A673 (cell line): ENCODE results near the gene BORCS8. TPM values are rescaled to one million over a fixed set of nuclear protein-coding genes. Genes with fewer than 3 reads are reported as not detected.

Experiments used
- BruUV-seq: library from RNA; stranded (reverse); fragments of 400-500 nt; replicated peaks from 2 replicates; lab custom pipeline; 2021; lab: Mats Ljungman, UMichigan
- CTCF ChIA-PET: fragments of 300-600 bp; sonication (Branson Sonifier 250); formaldehyde crosslinking; loops from one replicate; lab custom pipeline; 2022; ENCODE audit warnings: antibody characterized with exemption; lab: Charles Lee
- POLR2A ChIA-PET: fragments of 300-600 bp; sonication (Branson Sonifier 250); formaldehyde crosslinking; loops from one replicate; lab custom pipeline; 2022; ENCODE audit warnings: antibody characterized with exemption; ENCODE audit not compliant: low non-redundant PET; lab: Charles Lee
- DNase-seq: peaks from one replicate; pipeline ENCODE4 v3.0.0-alpha.2; 2015; ENCODE audit warnings: low spot score
- H3K27ac ChIP-seq: fragments of 200-600 bp; sonication (generic); 2 replicates; pipeline ENCODE4 v1.5.1; 2016; ENCODE audit warnings: mixed run types, low read depth, mild to moderate bottlenecking, mixed read lengths, antibody characterized with exemption, low read length; ENCODE audit not compliant: poor library complexity, severe bottlenecking
- H3K27me3 ChIP-seq: fragments of 200-600 bp; sonication (generic); replicated peaks from 2 replicates; pipeline ENCODE4 v1.6.1; 2017; ENCODE audit warnings: mixed run types, low read depth, mild to moderate bottlenecking, mixed read lengths, antibody characterized with exemption, low read length; ENCODE audit not compliant: insufficient read depth, poor library complexity
- H3K36me3 ChIP-seq: fragments of 200-600 bp; sonication (generic); 2 replicates; pipeline ENCODE4 v1.6.1; 2016; ENCODE audit warnings: mixed run types, mild to moderate bottlenecking, mixed read lengths, antibody characterized with exemption, low read length; ENCODE audit not compliant: insufficient read depth, poor library complexity, severe bottlenecking
- H3K4me1 ChIP-seq: fragments of 200-600 bp; sonication (generic); 2 replicates; pipeline ENCODE4 v1.6.1; 2017; ENCODE audit warnings: mixed run types, mild to moderate bottlenecking, mixed read lengths, antibody characterized with exemption, low read length; ENCODE audit not compliant: insufficient read depth, poor library complexity, severe bottlenecking
- H3K4me3 ChIP-seq: fragments of 200-600 bp; sonication (generic); 2 replicates; pipeline ENCODE4 v1.5.1; 2016; ENCODE audit warnings: low read depth, mixed run types, mild to moderate bottlenecking, mixed read lengths, low read length; ENCODE audit not compliant: poor library complexity, severe bottlenecking
- H3K9me3 ChIP-seq: fragments of 200-600 bp; sonication (generic); 2 replicates; pipeline ENCODE4 v1.6.1; 2016; ENCODE audit warnings: mixed run types, low read depth, mild to moderate bottlenecking, mixed read lengths, antibody characterized with exemption, low read length; ENCODE audit not compliant: poor library complexity, severe bottlenecking
- CTCF ChIP-seq: fragments of 300-800, 200-600 bp; sonication (generic); conservative IDR thresholded peaks from 2 replicates; pipeline ENCODE4 v1.5.1; 2017; ENCODE audit warnings: low read depth, mild to moderate bottlenecking, antibody characterized with exemption, low read length, moderate library complexity, mixed read lengths
- EZH2 ChIP-seq: fragments of 200-600 bp; sonication (generic); IDR thresholded peaks from 2 replicates; pipeline ENCODE4 v1.6.1; 2017; ENCODE audit warnings: borderline replicate concordance, low read depth, mild to moderate bottlenecking, mixed read lengths, antibody characterized with exemption, low read length; ENCODE audit not compliant: poor library complexity, severe bottlenecking
- intact Hi-C: fragments of 100-400 bp; cut with micrococcal nuclease; formaldehyde crosslinking; loops from one replicate; pipeline ENCODE4 v1.10.0; 2022; ENCODE audit not compliant: unreplicated experiment
- total RNA-seq: library from RNA; stranded (reverse); gene quantifications from 2 replicates; pipeline ENCODE4 v1.2.3, GENCODE V29; 2021

The BORCS8 gene
- total RNA-seq, 1 experiment from 2014 or later = 29.9 TPM

GRCh38 chr19:19205416-19206410, 13.8 kb upstream of the BORCS8 start:
- DNase-seq = no peak
- H3K27ac ChIP-seq = no peak overlapping the region
- H3K36me3 ChIP-seq = peaks cover 8% of the 10 kb centered on the region
- no peak overlapping the region for H3K4me3 ChIP-seq
- H3K27me3 ChIP-seq = no peaks in the 10 kb centered on the region
- CTCF ChIA-PET = interaction anchor here (0.6 kb wide), 2 partner anchors 278 to 341 kb away, joined by 3 to 5 read pairs; no protein-coding TSS in a partner anchor
- BruUV-seq = no TSS peak
- intact Hi-C loops = no loop called here
- peaks cover 10% of the 10 kb centered on the region for H3K4me1 ChIP-seq
- TF ChIP-seq EZH2 (no peak), CTCF (no peak)
- no peaks in the 10 kb centered on the region for H3K9me3 ChIP-seq
- POLR2A ChIA-PET = no interaction called here

- TF ChIP-seq CTCF (0 out of 2 replicates have a peak, but pooled peaks have one; percentile 10), EZH2 (no peak)
- Histone ChIP-seq H3K27ac (no peak overlapping the region), H3K36me3 (peaks cover 8% of the 10 kb centered on the region), H3K9me3 (no peaks in the 10 kb centered on the region), H3K4me1 (peaks cover 10% of the 10 kb centered on the region), H3K4me3 (no peak overlapping the region), H3K27me3 (no peaks in the 10 kb centered on the region)
- no TSS peak for BruUV-seq
- POLR2A ChIA-PET = no interaction called here
- intact Hi-C loops = no loop called here
- CTCF ChIA-PET = interaction anchor here (0.7 kb wide), 1 partner anchor 12 kb away, joined by 13 read pairs; the partner anchor contains the start of gene BORCS8
- no peak for DNase-seq
Measured at GRCh38 chr19:19204181-19204580, 12.2 kb upstream of the BORCS8 start.

GRCh38 chr19:19203012-19203856, 11.3 kb upstream of the BORCS8 start, which contains the start of gene NR2C2AP:
NR2C2AP (minus strand) TSS chr19:19203414; CDS start chr19:19203060, 354 bp downstream.
- Histone ChIP-seq H3K27me3 (no peaks in the 10 kb centered on the region), H3K9me3 (no peaks in the 10 kb centered on the region), H3K4me1 (peaks cover 10% of the 10 kb centered on the region), H3K36me3 (peaks cover 13% of the 10 kb centered on the region), H3K4me3 (peak within 1 kb of the TSS; percentile 68), H3K27ac (peak within 1 kb of the TSS; percentile 89)
- ChIA-PET POLR2A (interaction anchor here (0.8 kb wide), 1 partner anchor 11 kb away, joined by 7 read pairs; no protein-coding TSS in a partner anchor), CTCF (interaction anchor here (0.7 kb wide), 1 partner anchor 12 kb away, joined by 13 read pairs; the partner anchor contains the start of gene BORCS8)
- BruUV-seq = TSS peak; percentile 89
- intact Hi-C loops = no loop called here
- TF ChIP-seq EZH2 (no peak), CTCF (no peak)
- DNase-seq = peak; percentile 96
